ENCODE measurements around the gene HACE1.
"Not testable (repeated sequence)": the region's sequence is repeated elsewhere in the genome, so short reads cannot be mapped to it uniquely, and the experiment has no call there.

HACE1 gene

GRCh38 chr6:104750449-104750848 lies 109.3 kb downstream of the HACE1 start:
- no peak for DNase-seq (ENCODE audit: low read depth)
- H3K4me3 ChIP-seq (ENCODE audit: low read depth, low read length) = no peak overlapping the region
- in situ Hi-C loops (cut with HindIII; ENCODE audit: low sequenced_read_pairs) = no loop called here
- no peak for TF ChIP-seq CTCF (IDR thresholded peaks at IDR 0.05; ENCODE audit: low read depth, low read length, missing control alignments)

GRCh38 chr6:104739124-104739523 lies 120.6 kb downstream of the HACE1 start:
- DNase-seq (ENCODE audit: low read depth); H3K4me3 ChIP-seq (ENCODE audit: low read depth, low read length); in situ Hi-C loops (cut with HindIII; ENCODE audit: low sequenced_read_pairs): not testable (repeated sequence)

- in situ Hi-C loops (cut with HindIII; ENCODE audit: low sequenced_read_pairs); DNase-seq (ENCODE audit: low read depth); H3K4me3 ChIP-seq (ENCODE audit: low read depth, low read length): not testable (repeated sequence)
Measured at GRCh38 chr6:104737567-104737966, 122.2 kb downstream of the HACE1 start.

- H3K4me3 ChIP-seq (ENCODE audit: low read depth, low read length) = no peak overlapping the region
- in situ Hi-C loops (cut with HindIII; ENCODE audit: low sequenced_read_pairs) = no loop called here
- DNase-seq (ENCODE audit: low read depth) = no peak
- TF ChIP-seq CTCF (IDR thresholded peaks at IDR 0.05; ENCODE audit: low read depth, low read length, missing control alignments) = no peak
Measured at GRCh38 chr6:104736545-104736944, 123.2 kb downstream of the HACE1 start.

GRCh38 chr6:104730450-104730849 lies 129.3 kb downstream of the HACE1 start:
- no peak overlapping the region for H3K4me3 ChIP-seq (ENCODE audit: low read depth, low read length)
- TF ChIP-seq CTCF (IDR thresholded peaks at IDR 0.05; ENCODE audit: low read depth, low read length, missing control alignments) = no peak
- DNase-seq (ENCODE audit: low read depth) = no peak
- in situ Hi-C loops (cut with HindIII; ENCODE audit: low sequenced_read_pairs) = no loop called here

- TF ChIP-seq CTCF (IDR thresholded peaks at IDR 0.05; ENCODE audit: low read depth, low read length, missing control alignments) = no peak
- in situ Hi-C loops (cut with HindIII; ENCODE audit: low sequenced_read_pairs) = no loop called here
- H3K4me3 ChIP-seq (ENCODE audit: low read depth, low read length) = no peak overlapping the region
- DNase-seq (ENCODE audit: low read depth) = no peak
Measured at GRCh38 chr6:104729433-104729832, 130.3 kb downstream of the HACE1 start.

GRCh38 chr6:104728448-104728847 lies 131.3 kb downstream of the HACE1 start:
- no peak overlapping the region for H3K4me3 ChIP-seq (ENCODE audit: low read depth, low read length)
- in situ Hi-C loops (cut with HindIII; ENCODE audit: low sequenced_read_pairs) = no loop called here
- DNase-seq (ENCODE audit: low read depth) = no peak
- no peak for TF ChIP-seq CTCF (IDR thresholded peaks at IDR 0.05; ENCODE audit: low read depth, low read length, missing control alignments)

GRCh38 chr6:104718672-104719071 lies 141.0 kb downstream of the HACE1 start:
- no peak for DNase-seq (ENCODE audit: low read depth)
- H3K4me3 ChIP-seq (ENCODE audit: low read depth, low read length) = no peak overlapping the region
- TF ChIP-seq CTCF (IDR thresholded peaks at IDR 0.05; ENCODE audit: low read depth, low read length, missing control alignments) = no peak
- in situ Hi-C loops (cut with HindIII; ENCODE audit: low sequenced_read_pairs) = no loop called here
